HG03432 (cell line): ENCODE measurements around the gene CHD3.
"Not testable (repeated sequence)": the region's sequence is repeated elsewhere in the genome, so short reads cannot be mapped to it uniquely, and the experiment has no call there.

ENCODE experiments used
- ATAC-seq: cut with Tn5 transposase; IDR thresholded peaks from one replicate; pipeline ENCODE4 v1.9.1; 2021; ENCODE audit warnings: mild to moderate bottlenecking, moderate library complexity; ENCODE audit not compliant: unreplicated experiment

Gene CHD3

DNA sequence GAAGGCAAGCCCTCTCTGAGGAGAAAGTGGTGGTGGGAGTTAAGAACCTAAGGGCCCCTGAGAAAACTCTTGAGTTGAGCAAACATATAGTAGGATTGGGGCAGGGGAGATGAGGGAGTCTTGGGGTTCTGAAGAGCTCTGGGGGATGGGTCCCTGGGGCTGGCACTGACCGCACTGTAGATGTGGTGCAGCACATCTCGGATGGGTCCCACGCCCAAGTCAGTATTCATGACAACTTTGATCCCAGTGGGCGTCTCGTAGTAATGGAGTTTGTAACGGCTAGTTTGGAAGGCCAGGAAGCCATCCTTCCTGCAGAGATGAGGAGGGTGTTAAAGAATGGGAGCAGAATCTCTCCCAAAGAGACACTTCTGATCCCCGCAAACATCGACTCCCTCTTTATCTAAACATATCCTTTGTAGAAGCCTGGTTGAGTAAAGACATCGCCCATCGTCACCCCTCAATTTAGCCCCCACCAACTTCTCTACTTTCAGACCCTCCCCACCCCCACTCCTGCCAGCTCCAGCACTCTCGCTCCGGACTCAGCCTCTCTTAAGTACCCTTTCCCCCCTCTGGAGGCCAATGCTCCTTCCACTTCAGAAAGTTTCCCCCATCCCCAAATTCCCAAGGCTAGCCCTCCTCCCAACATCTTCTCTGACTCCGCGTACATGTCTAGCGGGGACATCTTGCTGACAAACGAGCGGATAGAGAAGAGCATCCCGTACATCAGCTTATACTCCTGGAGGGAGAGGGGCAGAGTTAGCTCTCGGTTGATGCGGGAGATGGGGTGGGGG, 42.4 kb downstream of the CHD3 start:
- ATAC-seq = no peak

DNA sequence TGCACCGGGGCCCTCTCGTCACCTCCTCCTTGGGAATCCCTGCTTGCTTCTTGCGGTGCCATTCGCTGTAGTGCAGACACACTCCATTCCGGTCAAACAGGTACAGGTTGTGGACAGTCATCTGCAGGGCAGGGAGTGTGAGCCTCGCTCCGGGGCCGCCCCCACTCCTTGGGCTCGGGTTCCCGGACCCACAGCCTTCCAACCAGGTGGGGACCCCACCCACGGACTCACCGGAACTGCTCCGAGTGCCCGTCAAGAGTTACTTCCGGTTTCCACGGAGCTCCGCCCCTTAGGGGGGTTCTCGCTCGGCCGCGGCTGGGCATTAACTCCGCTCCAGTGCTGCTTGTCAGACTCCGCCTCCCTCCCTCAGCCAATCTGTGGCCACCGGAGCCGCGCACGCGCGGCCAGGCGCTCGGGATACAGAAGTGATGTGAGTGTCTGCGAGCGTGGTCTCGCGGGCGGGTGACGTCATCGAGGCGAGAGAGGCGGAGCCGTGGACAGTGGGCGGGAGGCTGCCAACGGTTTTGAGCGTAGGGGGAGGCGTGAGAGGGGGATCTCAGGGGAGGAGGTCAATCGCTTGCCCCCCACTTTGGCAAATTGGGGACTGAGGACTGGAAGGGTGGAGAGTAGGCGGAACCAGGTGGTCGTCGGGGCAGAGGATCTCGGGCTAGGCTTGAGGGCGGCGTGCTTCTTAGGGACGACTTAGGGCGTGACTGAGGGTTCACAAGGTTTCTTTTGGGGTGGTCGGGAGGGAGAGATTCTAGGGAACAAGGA, 43.3 kb downstream of the CHD3 start, which contains the start of the genes CNTROB and TRAPPC1:
Gene CNTROB, plus strand, starts transcription at position 498 of the 774 bp plus-strand sequence. CDS start 874 bp downstream, outside the sequence.
Gene TRAPPC1, minus strand, starts transcription at position 238 of the 774 bp plus-strand sequence. Its CDS starts 117 bp downstream, at position 121.
- ATAC-seq = peak; percentile 96

DNA sequence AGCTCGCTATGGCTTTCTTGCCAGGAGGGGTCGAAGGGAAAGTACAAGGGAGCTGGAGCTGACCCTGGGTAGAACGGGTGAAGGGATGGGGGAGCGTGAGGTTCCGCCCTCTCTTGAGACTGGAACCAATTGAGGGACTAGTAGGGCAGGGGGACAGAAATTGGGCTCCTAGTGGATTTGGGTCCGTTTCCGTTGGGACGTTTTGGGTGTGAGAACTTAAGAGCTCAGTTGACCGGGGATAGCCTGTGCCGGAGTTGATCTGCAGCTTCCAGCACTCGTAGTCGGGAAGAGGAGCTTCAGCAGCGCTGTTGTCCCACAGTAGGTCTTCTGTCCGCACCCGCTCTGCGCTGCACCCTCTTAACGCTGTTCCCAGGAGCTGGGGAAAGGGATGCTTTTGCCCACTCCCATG, 43.9 kb downstream of the CHD3 start:
- ATAC-seq = peak; percentile 2

DNA sequence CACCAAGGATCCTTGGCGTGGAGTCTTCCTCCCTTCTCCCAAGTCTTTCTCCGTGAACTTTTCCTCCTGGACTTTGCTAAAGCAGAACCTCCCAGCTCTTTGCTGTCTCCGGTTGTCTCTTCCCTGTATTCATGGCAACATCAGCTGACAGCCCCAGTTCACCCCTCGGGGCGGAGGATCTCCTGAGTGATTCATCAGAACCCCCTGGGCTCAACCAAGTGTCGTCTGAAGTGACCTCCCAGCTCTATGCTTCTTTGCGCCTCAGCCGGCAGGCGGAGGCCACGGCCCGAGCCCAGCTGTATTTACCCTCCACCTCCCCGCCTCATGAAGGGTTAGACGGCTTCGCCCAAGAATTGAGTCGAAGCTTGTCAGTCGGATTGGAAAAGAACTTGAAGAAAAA, 44.4 kb downstream of the CHD3 start:
- no peak for ATAC-seq

DNA sequence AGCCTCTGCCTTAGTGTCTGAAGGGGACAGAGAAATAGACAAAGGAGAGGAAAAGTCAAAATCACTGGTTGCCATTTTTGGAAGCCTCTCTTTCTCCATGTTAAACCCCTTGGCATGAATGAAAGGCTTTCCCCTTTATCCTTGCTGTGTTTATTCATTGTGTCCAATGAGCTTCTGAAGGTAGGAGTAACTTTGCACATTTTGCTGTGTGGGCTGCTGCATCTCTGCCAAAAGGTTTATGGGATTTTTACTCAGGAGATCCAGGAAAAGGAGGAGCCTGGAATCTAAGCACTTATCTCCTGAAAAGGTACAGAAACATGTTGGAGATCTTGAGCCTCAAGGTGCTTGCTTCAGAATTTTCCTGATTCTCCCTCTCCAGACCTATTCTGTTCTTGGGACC, 47.3 kb downstream of the CHD3 start:
- ATAC-seq = no peak

DNA sequence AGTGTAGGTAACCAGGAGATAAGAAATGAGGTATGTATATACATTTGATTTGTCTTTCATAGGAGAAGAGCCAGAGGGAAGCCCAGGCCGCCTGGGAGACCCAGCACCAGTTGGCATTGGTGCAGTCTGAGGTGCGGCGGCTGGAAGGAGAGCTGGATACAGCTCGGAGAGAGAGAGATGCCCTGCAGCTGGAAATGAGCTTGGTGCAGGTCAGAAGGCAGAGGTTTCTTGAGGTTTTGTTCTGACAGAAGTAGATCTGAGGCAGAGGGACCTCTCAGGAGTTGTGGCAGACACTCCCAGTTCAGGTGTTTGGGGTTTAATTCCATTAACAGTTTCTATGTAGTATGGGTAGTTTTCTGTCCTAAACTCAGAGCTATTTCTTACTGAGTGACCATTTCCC, 51.4 kb downstream of the CHD3 start:
- ATAC-seq = no peak

DNA sequence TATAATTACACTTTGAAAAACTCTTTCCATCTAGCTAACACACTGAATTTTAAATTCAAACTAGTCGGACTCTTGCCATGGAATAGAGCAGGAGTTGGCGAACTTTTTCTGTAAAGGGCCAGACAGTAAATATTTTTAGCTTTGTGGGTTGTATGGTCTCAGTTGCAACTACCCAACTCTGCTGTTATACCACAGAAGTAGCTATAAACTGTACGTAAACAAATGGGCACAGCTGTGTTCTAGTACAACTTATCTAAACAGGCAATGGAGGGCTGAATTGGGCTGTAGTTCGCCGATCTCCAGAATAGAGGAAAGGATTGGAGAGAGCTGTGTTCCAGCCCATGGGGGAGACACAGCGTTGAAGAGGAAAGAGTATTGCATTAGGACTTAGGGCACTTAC, 52.2 kb downstream of the CHD3 start:
- ATAC-seq = no peak

DNA sequence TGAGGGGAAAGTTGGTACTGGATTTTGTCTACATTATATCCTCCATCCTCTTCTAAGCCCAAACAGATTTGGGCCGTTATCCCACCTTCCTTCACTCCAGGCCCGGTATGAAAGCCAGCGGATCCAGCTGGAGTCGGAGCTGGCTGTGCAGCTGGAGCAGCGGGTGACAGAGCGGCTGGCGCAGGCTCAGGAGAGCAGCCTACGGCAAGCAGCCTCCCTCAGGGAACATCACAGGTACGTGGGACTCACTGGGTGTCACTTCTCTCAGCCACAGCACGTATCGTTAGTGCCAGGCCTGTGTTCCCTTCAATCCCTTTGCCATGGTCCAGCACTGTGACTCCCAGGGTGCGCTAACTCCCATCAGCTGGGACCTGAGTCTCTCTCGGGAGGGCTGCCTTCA, 54.7 kb downstream of the CHD3 start:
- ATAC-seq = no peak

DNA sequence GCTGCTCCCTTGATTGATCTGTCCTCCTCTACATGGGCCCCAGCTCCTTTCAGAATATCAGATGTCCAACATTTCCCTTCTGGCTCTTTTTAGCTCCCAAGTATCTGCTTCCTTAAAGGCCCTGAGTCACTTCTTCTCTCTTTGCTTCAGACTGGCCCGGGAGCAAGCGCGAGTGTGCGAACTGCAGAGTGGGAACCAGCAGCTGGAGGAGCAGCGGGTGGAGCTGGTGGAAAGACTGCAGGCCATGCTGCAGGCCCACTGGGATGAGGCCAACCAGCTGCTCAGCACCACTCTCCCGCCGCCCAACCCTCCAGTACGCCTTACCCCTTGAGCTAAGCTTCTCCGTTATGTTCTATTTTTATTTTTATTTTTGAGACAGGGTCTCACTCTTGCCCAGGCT, 55.7 kb downstream of the CHD3 start:
- no peak for ATAC-seq

DNA sequence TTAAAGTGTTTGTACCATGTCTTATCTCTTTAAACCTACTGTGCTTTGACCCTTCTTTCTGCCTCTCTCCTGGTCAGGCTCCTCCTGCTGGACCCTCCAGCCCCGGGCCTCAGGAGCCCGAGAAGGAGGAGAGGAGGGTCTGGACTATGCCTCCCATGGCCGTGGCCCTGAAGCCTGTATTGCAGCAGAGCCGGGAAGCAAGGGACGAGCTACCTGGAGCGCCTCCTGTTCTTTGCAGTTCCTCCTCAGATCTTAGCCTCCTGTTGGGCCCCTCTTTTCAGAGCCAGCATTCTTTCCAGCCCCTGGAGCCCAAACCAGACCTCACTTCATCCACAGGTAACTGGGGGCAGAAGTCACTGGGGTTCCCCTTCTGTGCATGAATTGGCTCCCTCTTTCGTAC, 57.1 kb downstream of the CHD3 start:
- ATAC-seq = no peak

DNA sequence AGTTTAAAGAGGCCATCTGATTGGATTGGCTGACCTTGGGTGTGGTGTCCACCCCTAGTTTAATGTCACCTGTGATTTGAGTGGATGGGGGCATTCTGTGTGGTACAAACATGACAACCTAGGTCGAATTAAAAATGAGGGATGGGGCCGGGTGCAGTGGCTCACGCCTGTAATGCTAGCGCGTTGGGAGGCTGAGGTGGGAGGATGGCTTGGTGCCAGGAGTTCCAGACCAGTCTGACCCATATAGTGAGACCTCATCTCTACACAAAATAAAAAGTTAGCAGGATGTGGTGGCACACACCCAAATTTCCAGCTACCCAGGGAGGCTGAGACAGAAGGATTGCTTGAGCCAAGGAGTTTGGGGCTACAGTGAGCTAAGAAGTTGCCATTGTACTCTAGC, 57.9 kb downstream of the CHD3 start:
- no peak for ATAC-seq

DNA sequence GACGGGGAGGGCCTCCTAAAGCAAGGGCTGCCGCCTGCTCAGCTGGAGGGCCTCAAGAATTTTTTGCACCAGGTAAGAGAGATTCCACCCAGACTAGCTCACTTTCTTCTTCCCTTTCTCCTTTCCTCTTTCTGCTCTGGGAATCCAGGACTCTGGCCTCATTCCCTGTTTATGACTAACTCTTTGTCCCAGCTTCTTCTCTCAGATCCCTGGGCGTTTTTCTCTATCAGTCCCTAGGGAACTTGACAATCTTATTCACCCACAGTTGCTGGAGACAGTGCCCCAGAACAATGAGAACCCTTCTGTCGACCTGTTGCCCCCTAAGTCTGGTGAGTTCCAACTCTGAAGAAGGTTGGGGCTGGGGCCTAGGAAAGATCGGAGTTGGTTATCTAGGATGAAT, 59.1 kb downstream of the CHD3 start:
- no peak for ATAC-seq

DNA sequence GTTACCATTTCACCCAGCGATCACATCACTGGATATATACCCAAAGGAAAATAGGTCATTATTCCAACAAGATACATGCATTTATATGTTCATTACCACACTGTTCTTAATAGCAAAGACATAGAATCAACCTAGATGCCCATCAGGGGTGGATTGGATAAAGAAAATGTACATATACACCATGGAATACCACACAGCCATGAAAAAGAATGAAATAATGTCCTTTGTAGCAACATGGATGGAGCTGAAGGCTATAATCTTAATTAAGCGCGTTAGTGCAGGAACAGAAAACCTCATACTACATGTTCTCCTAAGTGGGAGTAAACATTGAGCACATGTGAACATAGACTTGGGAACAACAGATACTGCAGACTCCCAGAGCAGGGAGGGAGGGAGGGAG, 62.0 kb downstream of the CHD3 start:
- no peak for ATAC-seq

DNA sequence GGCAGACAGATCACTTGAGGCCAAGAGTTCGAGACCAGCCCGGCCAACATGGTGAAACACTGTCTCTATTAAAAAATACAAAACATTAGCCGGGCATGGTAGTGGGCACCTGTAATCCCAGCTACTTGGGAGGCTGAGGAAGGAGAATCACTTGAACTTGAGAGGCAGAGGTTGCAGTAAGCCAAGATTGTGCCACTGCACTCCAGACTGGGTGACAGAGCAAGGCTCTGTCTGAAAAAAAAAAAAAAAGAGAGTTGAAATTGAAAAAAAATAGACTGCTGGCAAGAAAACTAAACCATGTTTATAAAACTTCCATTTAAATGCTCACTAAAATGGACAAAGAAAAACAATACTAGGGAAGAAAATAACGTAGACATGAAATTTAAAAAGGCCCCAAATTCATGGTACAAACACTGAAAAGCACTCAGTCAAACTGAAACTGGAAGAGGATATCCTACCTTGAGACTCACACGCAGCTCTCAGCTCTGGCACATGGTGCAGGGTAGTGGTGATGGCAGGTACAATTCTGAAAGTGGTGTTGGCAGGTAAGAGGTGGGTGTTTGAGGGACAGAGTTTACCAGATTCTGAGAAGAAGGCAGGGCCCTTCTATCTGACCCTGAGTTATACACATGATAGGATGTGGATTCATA, 62.7 kb downstream of the CHD3 start:
- no peak for ATAC-seq

DNA sequence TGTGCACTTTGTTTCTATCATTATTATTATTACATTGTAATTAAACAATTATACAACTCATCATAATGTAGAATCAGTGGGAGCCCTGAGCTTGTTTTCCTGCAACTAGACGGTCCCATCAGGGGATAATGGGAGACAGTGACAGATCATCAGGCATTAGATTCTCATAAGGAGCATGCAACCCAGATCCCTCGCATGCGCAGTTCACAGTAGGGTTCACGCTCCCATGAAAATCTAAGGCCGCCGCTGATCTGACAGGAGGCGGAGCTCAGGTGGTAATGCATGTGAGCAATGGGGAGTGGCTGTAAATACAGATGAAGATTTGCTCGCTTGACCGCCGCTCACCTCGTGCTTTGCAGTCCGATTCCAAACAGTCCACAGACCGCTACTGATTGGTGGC, 64.7 kb downstream of the CHD3 start:
- not testable (repeated sequence) for ATAC-seq

DNA sequence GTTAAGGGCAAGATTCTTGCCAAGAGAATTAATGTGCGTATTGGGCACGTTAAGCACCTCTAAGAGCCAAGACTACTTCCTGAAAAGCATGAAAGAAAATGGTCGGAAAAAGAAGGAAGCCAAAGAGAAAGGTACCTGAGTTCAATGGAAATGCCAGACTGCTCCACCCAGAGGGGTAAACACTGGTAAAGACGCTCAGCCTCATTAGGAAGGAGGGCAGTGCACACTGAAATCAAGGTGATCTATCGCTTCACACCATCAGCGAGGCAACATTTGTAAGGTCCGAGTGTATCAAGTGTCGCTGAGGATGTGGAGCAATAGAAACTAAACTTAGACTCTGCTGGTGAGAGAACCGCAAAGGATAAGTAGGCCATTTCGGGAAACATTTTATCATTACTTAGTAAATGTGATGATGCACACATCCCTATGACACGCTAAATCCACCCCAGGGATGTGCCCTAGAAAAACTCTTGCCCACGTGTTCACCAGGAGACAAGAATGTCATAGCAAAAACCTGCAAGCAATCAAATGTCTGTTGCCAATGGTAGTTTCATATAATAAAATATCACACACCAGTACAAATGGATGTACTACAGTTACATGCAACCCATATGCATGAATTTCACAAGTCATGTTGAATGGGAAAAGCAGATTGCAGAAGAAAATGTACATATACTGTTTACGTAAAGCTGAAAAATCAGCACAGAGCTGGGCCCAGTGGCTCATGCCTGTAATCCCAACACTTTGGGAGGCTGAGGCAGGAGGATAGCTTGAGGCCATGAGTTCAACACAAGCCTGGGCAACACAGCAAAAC, 67.0 kb downstream of the CHD3 start:
- no peak for ATAC-seq

DNA sequence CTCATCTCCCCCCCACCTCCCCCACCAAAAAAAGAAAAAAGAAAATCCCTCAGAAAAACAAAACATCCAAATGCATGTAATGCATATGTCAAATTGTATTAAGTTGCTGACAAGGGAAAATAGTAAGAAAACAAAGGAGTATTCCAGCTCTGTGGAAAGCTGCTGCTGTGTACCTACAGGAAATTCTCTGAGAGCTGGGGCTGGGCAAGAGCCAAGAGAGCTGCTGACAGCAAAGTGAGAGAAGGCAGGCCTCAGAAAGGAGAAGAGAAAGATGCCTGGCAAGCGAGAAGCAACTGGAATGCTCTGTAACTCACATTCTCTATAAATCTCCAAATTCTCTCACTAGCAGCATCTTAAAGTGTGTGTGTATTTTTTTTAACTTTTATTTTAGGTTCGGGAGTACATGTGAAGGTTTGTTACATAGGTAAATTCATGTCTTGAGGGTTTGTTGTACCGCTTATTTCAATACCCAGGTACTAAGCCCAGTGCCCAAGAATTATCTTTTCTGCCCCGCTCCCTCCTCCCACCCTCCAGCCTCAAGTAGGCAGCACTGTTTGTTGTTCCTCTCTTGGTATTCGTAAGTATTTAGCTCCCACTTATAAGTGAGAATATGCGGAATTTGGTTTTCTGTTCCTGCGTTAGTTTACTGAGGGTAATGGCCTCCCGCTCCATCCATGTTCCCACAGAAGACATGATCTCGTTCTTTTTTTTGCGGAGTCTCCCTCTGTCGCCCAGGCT, 67.8 kb downstream of the CHD3 start:
- ATAC-seq = no peak

DNA sequence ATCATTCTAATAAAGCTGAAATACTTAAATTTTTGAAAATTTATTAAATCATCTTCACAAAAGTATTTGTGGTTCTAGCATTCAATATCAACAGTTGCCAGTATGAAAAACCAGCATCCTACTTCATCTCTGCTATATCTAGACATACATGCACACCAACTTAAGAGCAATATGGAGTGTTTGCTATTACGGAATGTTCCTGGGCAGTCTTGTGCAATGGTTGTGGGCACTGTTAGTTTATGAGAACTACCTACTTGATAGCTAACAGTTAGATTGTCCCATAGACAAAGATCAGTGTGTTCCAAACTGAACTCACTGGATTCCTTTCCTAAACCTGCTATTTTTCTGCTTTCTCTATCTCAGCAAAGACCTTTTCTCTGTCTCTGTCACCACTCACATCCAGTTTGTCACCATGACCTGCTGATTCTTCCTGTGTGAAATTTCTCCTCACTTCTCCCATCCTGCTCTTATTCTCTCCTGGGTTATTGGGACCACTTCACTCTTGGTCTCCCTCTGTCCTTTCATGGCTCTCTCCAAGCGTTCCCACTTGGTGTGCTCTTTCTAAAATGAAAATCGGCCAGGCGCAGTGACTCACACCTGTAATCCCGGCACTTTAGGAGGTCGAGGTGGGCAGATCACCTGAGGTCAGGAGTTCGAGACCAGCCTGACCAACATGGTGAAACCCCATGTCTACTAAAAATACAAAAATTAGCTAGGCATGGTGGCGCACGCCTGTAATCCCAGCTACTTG, 71.1 kb downstream of the CHD3 start:
- no peak for ATAC-seq

DNA sequence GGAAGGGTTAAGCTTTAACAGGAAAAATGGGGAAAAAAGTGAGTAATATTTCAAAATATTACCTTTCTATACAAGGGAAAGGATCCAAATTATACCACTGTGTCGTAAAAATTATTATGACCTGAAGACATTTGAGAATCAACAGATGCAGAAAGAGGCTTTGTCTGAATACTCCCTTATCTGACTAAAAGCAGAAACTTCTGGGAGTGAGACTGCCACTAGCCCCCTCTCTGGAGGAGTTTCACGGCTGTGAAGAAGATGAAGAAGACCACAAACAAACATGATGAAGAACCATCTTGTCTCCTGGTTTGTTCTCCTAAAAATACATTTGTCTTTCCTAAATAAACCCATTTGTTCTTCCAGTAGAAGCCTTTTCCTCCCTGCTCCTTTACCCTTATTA, 72.8 kb downstream of the CHD3 start:
- no peak for ATAC-seq
